NOMO-1 (cell line): ENCODE results near the gene TSEN54.
"Not testable (repeated sequence)": the region's sequence is repeated elsewhere in the genome, so short reads cannot be mapped to it uniquely, and the experiment has no call there.

Source experiments
- DNase-seq, 2 experiments: peaks; one replicate each; lab custom pipeline; 2025; ENCODE audit not compliant: unreplicated experiment in 2 of 2; lab: John Stamatoyannopoulos, UW

Gene TSEN54

DNA sequence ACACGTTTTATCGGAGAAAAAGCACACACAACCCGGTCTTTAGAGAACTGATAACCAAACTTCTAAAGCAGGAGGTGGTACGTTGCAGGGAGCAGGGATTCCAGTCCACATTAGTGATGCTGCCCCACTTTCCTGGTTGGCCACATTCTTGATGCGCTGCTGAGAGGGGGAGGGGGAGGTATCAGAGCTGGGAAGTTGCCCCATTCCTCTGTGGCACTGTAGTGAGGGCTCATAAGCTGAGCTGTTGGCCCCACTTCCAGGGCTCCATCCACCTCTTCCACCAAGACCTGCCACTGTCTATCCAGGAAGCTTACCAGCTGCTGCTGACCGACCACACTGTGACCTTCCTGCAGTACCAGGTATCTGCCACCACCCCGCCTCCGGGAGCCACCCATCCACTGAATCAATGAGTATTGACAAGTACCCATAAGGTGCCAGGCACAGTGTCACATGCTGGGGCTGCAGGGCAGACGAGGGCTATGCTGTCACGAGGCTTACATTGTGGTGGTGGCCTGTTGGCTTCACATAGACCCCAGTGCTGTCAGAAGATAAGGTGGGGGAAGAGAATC lies 1.1 kb downstream of the TSEN54 start:
- peak in 1 of 2 experiments; percentile 40 for DNase-seq

DNA sequence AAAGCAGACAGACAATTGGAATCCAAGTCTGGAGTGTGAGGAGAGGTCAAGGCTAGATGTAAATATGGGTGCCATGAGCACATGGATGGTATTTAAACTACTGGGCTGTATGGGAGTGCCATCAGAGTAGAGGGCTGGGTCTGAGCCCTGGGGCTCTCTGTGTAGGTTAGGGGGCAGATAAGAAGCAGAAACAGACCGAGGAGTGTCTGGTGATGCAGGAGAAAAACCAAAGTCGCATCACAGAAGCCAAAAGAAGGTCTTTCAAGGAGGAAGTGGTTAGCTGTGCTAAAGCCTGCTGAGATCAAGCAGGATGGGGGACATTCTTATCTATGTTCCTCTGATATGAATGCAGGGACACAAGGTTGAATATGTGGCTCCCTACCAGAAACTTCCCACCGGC lies 1.9 kb downstream of the TSEN54 start:
- DNase-seq: peak in 1 of 2 experiments; percentile 28

DNA sequence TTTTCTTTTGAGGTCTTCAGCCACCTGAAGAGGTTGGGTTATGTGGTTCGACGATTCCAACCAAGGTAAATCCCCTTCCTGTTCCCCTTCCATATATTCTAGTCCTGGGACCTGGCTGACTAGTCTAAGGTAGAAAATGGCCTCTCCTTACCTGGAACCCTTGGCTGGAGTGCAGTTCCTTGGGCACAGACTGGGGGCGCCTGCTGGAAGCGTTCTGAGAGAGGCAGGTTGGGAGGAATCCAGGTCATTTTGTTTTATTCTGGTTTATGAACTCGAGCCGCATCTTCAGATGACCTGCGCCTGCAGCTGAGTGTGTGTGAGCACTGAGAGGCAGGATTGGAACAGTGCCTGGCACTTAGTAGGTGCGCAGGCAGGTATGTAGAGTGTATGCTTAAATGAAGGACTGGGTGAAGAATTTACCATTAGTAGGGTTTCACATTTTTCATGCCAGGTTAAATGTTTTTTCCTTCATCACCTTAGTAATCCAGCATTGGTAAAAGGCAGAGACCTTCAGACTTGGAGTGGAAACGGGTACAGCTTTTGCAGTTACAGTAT lies 2.7 kb downstream of the TSEN54 start:
- no peak for DNase-seq

DNA sequence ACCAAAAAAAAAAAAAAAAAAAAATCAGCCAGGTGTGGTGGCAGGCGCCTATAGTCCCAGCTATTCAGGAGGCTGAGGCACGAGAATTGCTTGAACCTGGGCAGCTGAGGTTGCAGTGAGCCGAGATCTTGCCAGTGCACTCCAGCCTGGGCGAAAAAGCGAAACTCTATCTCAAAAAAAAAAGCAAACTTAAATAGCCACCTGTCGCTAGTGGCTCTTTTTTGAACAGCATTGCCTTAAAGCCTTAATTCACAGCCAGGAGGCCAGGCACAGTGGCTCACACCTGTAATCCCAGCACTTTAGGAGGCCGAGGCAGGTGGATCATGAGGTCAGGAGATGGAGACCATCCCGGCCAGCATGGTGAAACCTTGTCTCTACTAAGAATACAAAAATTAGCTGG lies 4.1 kb downstream of the TSEN54 start:
- DNase-seq: not testable (repeated sequence)

DNA sequence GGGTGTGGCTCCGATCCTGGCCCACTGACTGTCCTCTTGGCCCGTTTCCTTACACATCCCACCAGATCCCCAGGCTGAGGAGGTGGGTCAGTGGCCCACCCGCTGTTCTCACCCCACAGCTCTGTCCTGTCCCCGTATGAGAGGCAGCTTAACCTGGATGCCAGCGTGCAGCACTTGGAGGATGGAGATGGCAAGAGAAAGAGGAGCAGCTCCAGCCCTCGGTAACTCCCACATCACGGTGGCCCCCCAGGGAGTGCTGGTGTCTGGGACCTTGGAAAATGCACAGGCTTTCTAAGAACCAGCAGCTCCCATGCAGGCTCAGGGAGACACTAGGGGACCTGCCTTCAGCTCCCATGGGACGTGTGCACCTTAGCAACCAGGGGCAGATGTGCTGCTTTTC lies 5.0 kb downstream of the TSEN54 start:
- DNase-seq: no peak

DNA sequence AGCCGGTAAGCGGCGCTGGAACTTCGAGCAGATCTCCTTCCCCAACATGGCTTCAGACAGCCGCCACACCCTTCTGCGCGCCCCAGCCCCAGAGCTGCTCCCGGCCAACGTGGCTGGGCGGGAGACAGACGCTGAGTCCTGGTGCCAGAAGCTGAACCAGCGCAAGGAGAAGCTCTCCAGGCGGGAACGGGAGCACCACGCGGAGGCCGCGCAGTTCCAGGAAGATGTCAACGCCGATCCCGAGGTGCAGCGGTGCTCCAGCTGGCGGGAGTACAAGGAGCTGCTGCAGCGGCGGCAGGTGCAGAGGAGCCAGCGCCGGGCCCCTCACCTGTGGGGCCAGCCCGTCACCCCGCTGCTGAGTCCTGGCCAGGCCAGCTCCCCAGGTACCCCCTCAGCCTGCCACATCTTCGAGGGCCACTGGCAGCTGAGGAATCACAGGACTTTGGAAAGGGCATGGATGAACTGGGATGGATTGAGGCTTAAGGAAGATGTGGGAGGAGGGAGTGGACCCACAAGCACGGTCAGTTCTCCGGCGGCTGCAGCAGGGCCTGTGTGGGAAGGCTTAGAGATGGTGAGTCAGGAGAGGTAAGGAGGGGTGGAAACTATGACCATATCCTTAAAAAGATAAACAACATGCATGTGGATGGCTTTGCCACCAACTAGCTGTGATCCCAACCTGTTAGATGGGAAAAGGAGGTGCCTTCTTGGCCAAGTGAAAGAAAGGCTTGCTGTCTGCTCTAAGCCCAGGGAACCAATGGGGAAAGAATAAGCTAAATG lies 5.8 kb downstream of the TSEN54 start:
- DNase-seq: no peak

DNA sequence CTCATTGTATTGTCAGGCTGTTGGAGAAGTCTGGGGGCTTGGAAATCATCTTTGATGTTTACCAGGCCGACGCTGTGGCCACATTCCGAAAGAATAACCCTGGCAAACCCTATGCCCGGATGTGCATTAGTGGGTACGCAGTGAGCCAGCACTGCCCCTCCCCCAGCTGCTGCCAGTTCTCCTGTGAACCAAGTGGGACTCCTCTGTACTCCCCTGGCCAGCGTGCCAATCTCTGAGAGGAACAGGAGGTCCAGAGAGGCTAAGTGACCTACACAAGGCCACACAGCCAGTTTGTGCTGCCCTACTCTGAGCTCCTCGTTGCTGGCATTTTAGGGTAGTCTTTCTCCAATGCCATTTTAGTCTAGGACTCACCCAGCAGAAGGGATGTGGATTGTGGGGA lies 7.3 kb downstream of the TSEN54 start:
- no peak for DNase-seq

DNA sequence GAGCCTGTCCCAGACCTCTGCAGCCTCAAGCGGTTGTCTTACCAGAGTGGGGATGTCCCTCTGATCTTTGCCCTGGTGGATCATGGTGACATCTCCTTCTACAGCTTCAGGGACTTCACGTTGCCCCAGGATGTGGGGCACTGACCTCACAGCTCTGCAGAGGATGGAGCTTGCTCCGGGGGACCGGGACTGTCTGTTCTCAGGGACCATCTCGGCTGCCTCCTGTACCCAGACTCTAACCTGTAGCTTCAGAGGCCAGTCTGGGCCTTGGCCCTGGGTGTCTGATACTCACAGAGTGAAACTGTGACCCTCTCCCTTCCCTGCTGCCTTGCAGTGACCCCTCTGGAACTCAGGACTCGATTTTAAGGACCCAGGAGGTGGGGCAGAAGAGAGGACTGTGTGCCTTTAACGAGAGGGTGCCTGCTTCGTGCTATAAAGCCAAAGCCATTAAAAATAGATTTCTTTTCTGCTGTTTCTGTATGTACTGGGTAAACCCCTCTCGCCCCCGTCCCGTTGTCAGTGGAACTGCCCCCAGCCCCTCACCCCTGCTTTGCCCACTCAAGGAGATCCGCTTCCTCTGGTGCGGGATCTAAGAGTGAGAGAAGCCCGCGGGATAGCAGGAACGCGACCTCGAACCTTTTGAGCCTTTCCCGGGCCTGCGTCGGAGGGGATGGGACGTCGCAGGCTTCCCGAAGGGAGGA lies 8.1 kb downstream of the TSEN54 start:
- no peak for DNase-seq

DNA sequence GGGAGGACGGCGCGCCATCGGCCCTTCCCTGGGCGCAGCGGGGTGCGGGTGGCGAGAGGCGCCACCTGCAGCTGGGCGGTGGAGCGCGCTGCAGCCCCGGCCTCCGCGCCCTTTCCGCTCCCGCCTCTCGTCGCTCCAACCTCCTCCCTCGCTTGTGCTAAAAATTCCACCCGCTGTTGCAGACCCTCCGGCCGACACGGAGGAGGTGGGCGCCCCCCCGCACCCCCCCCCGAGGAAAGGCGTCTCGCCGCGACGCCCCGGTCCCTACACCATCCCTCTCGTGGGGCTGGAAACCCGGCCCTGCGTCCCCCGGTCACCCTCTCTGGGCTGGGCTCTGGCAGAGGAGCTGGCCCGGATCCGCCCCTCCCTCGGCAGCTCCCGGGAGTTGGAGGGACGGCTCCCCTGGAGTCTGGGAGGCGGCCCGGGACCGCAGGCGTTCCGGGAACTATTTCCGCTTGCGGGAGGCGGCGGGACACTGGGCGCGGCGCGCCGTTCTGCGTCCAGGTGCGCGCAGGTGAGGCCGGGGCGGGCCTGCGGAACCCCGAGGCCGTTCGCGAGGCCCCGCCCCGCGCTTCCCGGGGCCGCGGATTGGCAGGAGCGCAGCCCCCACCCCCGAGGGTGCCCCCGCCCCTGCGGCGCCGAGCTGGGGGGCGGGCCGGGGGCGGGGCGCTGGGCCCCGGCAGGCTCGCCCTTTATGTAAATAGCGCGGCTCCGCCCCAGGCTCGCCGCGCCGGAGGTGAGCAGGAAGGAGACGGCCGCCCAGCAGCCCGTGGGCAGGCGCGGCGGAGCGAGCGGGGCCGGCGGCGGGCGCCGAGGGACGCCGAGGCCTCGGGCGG lies 8.9 kb downstream of the TSEN54 start, which contains the start of gene LLGL2:
TSS of gene LLGL2 (plus strand) at position 728 of the 836 bp plus-strand sequence. CDS start 17,730 bp downstream, outside the sequence.
- peak; percentile 79 to 89 for DNase-seq

DNA sequence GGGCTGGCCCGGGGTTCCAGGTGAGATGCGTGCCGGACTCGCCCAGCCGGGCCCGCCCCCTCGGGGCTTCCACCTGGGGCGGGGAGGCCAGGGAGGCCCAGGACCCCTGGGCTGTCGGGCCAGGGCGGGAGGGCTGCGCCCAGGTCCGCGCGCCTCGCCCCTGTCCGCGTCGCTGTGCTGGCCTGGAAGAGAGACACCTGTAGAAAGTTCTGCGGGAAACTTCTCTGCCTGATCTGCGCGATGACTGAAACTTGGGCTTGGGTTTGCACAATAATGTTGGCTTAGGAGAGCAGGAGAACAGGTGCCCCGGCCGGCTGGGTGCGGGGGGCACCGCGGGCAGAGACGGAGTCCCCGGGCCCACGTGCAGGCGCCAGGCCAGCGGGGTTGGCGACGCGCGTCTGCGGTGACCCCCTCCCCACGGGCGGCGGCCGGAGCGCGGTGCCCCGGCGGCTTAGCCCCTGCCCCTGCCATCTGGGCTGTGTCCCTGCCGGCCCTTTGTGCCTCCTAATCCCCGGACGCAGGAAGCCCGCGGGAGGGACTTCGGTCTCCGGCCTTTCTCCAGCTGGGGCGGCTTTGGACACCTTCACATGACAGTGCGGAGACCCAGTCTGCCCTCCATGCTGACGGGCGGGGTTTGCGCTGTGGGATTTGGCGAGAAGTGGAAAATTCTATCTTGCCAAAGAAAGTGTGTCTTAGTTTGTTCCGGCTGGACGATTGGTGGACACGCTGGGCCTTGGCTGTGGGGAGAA lies 9.7 kb downstream of the TSEN54 start:
- peak in 1 of 2 experiments; percentile 6 for DNase-seq

DNA sequence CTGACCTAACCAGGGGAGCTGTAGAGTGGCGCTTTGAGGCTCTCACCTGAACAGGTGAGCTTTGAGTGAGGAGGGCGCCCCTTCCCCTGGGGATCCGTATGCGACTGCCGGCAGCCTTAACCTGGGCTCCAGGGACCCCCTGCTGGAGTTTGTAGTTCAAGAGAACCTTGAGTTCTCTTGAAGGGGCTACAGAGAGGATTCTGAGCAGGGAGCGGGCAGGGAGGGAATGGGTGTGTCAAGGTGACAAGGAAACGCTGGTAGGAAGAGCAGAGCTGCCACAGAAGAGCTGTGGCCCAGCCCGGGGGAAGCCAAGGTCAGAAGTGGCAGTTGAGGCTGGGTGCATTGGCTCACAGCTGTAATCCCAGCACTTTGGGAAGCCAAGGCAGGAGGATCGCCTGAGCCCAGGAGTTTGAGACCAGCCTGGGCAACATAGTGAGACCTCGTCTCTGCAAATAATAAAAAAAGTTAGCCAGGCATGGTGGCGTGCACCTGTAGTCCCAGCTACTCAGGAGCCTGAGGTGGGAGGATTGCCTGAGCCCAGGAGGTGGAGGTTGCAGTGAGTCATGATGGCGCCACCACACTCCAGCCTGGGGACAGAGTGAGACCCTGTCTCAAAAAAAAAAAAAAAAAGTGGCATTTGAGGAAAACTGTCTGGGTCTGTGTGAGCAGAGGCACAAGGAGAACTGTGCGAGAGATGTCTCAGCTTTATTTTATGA lies 10.4 kb downstream of the TSEN54 start:
- no peak for DNase-seq

DNA sequence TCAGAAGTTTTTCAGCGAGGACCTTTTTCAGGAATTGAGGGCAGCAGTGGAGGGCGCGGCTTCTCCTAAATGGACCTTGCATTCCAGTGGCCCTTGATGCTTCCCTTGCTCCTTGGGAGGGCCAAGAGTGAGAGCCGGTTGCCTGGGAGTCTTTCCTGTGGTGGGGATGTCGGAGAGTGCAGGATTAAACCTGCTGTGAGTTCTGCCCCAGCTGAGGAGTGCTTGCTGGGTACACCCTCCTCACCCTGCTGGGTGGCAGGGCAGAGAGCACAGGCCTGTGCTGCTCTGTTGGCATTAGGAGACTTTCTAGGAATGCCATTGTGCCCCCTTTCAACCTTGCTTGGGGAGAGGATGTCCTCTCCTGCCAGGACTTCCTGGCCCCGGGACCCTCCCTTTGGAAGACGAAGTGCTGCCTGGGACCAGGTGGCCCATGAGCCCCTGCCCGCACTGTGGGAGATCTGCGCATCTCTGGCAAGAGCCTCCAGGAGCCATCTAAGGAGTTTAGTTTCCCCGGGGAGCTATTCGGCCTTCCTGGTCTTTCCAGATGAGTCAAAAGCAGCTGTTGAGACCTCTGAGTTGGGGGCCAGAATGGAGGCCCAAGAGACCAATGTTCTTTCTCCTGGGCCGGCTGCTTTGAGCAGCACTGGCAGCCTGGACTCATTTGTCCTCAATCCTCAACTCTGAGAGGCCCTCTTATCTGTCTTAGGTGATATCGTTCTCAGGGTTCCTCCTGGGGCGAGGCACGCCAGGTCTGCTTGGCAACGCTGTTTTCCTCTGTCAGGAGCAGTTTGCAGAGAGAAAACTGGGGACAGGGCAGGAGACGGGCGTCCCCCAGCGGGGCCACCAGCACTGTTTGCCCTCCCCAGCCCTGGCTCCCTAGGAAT lies 14.8 kb downstream of the TSEN54 start:
- no peak for DNase-seq

DNA sequence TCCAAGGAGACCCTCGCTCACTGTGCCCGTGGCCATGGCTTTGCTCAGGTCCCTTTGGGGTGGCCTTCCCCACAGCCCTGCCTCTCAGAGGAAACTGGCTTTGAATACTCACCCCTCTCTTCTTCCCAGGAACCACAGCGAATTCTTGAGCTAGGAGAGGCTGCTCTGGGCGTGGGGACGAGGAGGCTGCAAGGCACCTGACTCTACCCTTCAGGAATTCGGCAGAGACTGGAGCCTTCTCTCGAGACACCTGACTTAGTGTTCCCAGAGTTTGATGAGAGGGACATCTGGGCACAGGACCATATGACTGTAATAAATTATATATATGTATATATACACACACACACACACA lies 15.4 kb downstream of the TSEN54 start:
- DNase-seq: no peak

DNA sequence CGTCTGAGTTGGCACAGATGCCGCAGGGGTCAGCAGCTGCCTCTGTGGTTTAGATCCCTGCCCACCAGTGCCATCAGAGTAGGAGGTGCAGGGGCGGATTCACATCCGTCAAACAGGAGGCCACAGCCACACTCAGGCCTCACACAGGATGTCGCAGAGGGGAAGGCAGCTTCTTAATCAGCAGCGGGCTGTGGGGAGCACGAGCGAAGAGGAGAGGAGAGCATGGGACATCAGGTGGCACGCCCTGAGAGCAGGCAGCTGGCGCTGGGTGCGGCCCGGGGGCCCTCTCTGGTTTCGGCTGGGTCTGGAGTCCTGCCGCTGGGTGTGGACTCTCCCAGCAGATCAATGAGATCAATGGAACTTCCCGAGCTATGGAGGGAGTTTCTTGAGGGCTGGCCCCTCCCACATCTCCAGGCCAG lies 18.8 kb downstream of the TSEN54 start:
- no peak for DNase-seq

DNA sequence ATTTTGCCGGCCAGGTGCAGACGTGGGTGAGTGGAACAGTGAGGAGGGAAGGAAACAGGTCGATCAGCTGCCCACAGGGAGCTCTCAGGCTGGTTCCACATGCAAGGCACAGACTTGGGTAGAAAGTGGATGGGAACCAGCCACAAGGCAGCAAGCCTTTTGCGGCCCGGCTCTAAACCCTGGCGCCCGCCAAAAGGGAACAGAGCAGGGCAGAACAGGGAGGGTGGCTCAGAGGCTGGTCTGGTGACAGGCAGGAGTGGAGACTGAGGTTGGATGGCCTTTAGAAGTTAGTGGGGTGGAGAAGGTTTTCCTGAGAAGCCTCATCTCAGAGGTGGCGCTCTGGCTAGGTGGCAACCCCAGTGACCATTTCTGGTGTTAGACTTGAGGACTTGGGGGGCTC lies 19.5 kb downstream of the TSEN54 start:
- DNase-seq: no peak

DNA sequence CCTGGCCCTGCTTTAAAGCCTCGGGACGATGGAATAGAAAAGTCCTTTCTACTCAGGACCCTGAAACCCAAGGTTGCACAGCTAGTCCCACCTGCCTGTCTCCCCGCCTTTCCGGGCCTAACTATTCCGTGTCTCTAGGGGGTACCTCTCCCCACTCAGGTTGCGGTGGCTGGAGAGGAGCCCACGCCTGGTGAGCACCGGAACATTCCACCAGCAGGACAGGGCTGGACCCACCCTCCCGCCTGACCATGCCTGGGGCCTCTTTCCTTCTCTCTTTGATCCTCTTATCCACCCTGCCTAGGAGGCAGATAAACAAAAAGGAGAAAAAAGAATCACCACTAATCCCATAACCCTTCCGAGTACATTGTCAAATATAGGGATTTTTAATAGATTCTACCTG lies 20.0 kb downstream of the TSEN54 start:
- no peak for DNase-seq

DNA sequence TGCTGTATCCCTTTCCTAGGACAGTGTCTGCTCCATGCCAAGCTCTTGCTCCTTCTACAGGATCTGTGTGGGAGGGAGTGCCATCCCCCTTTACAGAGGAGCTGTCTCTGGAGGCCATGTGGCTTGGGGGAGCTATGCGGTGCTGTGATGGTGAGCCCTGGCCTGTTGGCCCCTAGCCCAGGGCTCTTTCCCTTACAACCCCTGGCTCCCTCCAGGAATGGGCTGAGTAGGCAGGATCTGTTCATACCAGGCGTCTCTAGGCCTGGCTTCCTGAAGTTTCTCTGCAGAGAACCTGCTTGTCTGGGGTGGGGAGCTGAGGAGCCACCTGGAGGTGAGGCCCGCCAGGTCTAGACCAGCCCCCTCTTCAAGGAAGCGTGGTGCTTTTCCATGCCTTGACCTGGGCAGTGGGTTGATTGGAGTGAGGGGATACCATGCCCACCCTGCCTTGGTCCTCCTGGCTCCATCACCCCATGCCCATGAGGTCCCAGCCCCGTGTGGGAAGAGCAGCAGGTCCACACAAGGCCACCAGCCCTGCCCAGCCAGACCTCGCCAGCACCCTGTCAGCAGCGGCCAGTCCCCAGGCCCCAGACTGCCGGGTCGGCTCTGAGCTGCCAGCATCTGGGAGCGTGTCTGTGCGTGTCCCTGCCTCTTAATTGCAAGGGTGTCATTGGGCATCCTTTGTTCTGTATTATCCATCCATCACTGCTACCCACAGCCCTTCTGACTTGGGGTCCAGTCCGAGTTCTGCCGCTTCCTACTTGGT lies 23.8 kb downstream of the TSEN54 start:
- no peak for DNase-seq
